ENCODE measurements around the gene KCNJ6. TPM values are rescaled to one million over a fixed set of nuclear protein-coding genes. Genes with fewer than 3 reads are reported as not detected.

Gene KCNJ6
- total RNA-seq, 1 donor from 2014 or later = 4.4 TPM

DNA sequence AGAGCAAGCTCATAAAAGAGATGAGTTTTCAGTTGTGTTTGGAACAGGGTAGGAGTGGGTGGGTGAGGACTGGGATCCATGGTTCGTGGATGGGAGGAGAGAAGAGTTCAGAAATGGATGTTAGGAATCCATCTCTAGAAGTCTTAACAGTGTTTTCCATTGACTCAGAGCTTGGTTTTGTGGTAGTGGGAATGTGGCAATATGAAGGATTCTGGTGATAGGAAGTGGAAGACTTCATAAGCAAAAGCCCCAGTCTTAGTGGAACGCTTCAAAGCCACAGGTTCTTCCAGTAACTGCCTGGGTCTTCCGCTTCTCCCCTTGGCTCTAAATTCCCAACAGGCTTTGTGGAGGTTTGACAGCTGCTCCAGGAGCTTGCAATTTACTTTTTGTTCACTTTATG, 167.9 kb downstream of the KCNJ6 start:
- TF ChIP-seq CTCF (IDR thresholded peaks at IDR 0.05) = no peak
- no peak overlapping the region for H3K27ac Mint-ChIP-seq (ENCODE audit: unreplicated experiment)
- no peaks in the 10 kb centered on the region for H3K36me3 Mint-ChIP-seq (ENCODE audit: low read depth)
- no peak overlapping the region for H3K4me3 Mint-ChIP-seq (ENCODE audit: unreplicated experiment)
- peaks cover 3% of the 10 kb centered on the region for H3K9me3 Mint-ChIP-seq (ENCODE audit: low read depth)
- H3K4me1 Mint-ChIP-seq (ENCODE audit: low read depth) = peaks cover 37% of the 10 kb centered on the region
- DNase-seq (ENCODE audit: low spot score) = no peak
- H3K27me3 Mint-ChIP-seq (ENCODE audit: low read depth) = no peaks in the 10 kb centered on the region

GRCh38 chr21:37746849-37747248, 169.4 kb downstream of the KCNJ6 start:
- TF ChIP-seq CTCF (IDR thresholded peaks at IDR 0.05) = peak; percentile 35
- Mint-ChIP-seq H3K9me3 (ENCODE audit: low read depth) (peaks cover 3% of the 10 kb centered on the region), H3K4me1 (ENCODE audit: low read depth) (peaks cover 38% of the 10 kb centered on the region), H3K4me3 (ENCODE audit: unreplicated experiment) (no peak overlapping the region), H3K27me3 (ENCODE audit: low read depth) (no peaks in the 10 kb centered on the region), H3K36me3 (ENCODE audit: low read depth) (no peaks in the 10 kb centered on the region), H3K27ac (ENCODE audit: unreplicated experiment) (no peak overlapping the region)
- DNase-seq (ENCODE audit: low spot score) = no peak

GRCh38 chr21:37744551-37744950, 171.7 kb downstream of the KCNJ6 start:
- no peaks in the 10 kb centered on the region for H3K36me3 Mint-ChIP-seq (ENCODE audit: low read depth)
- H3K27me3 Mint-ChIP-seq (ENCODE audit: low read depth) = no peaks in the 10 kb centered on the region
- H3K9me3 Mint-ChIP-seq (ENCODE audit: low read depth) = peaks cover 3% of the 10 kb centered on the region
- peaks cover 29% of the 10 kb centered on the region for H3K4me1 Mint-ChIP-seq (ENCODE audit: low read depth)
- no peak overlapping the region for H3K4me3 Mint-ChIP-seq (ENCODE audit: unreplicated experiment)
- TF ChIP-seq CTCF (IDR thresholded peaks at IDR 0.05) = no peak
- peak overlapping the region; percentile 37 for H3K27ac Mint-ChIP-seq (ENCODE audit: unreplicated experiment)
- DNase-seq (ENCODE audit: low spot score) = no peak

DNA sequence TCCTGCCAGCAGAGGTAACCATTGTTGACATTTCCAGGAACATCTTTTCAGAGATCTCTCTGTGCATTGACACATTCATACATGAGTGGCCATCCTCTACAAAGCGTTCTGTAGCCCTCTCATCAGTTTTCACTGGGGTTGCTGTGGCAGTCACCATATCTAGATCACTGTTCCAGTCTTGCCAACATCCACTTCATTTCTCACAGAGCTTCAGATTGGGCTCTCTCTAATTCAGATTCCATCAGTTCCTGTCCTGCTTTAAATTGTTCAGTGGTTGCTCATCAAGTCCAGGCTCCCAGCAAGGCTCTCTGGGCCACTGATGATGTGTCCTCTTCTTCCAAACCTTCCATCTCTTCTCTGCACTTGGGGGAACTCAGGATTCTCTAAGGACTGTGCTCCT, 173.7 kb downstream of the KCNJ6 start:
- peak overlapping the region; percentile 36 for H3K27ac Mint-ChIP-seq (ENCODE audit: unreplicated experiment)
- DNase-seq (ENCODE audit: low spot score) = no peak
- no peak overlapping the region for H3K4me3 Mint-ChIP-seq (ENCODE audit: unreplicated experiment)
- H3K27me3 Mint-ChIP-seq (ENCODE audit: low read depth) = no peaks in the 10 kb centered on the region
- no peaks in the 10 kb centered on the region for H3K36me3 Mint-ChIP-seq (ENCODE audit: low read depth)
- peaks cover 45% of the 10 kb centered on the region for H3K4me1 Mint-ChIP-seq (ENCODE audit: low read depth)
- no peak for TF ChIP-seq CTCF (IDR thresholded peaks at IDR 0.05)
- H3K9me3 Mint-ChIP-seq (ENCODE audit: low read depth) = peaks cover 2% of the 10 kb centered on the region

DNA sequence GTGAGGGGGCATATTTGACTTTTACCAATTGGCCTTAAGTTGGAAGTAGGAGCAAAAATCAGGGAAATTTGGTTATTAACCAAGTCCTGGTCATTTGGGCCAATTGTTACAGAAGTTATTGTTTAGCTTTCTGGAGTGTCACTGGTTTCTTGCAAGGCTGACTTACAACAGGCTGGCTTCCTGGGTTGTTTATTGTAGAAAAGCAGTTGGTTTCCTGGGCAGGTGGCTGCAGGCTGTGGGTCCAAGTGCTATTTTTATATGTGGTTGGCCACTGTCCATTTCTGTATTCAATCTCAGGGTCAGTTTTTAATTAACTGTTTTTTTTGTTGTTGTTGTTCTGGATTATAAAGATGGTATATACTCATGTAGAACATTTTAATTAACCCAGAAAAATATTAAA, 174.1 kb downstream of the KCNJ6 start:
- H3K27me3 Mint-ChIP-seq (ENCODE audit: low read depth) = no peaks in the 10 kb centered on the region
- no peak overlapping the region for H3K4me3 Mint-ChIP-seq (ENCODE audit: unreplicated experiment)
- DNase-seq (ENCODE audit: low spot score) = no peak
- H3K27ac Mint-ChIP-seq (ENCODE audit: unreplicated experiment) = no peak overlapping the region
- no peaks in the 10 kb centered on the region for H3K9me3 Mint-ChIP-seq (ENCODE audit: low read depth)
- peaks cover 49% of the 10 kb centered on the region for H3K4me1 Mint-ChIP-seq (ENCODE audit: low read depth)
- no peaks in the 10 kb centered on the region for H3K36me3 Mint-ChIP-seq (ENCODE audit: low read depth)
- TF ChIP-seq CTCF (IDR thresholded peaks at IDR 0.05) = no peak

All from chondrocyte (in vitro differentiated cells).